GM21529 (cell line): Measurements from ENCODE around the gene CACNA1C.

Experiments
- ATAC-seq: cut with Tn5 transposase; IDR thresholded peaks from one replicate; pipeline ENCODE4 v1.9.1; 2021; ENCODE audit not compliant: unreplicated experiment

The CACNA1C gene

DNA sequence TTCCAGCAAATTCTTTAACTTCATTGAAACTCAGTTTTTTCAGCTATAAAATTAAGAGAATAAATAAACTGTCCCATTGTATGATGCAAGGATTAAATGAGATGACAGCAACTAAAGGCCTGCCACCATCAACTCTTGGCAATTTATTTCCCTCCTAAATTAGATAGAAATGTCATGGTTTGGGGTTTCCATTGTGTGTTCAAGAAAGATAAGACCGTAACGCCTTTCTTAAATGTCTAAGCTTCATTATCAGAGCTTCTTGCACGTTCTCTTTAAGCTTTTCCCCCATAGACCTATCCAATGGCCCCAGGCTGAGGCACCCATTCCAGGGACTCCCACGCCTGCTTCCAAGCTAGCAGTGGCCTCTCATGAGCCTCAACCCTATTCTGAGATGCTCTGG, 281.9 kb downstream of the CACNA1C start:
- no peak for ATAC-seq

GRCh38 chr12:2335109-2335508, 282.3 kb downstream of the CACNA1C start:
- ATAC-seq = no peak

DNA sequence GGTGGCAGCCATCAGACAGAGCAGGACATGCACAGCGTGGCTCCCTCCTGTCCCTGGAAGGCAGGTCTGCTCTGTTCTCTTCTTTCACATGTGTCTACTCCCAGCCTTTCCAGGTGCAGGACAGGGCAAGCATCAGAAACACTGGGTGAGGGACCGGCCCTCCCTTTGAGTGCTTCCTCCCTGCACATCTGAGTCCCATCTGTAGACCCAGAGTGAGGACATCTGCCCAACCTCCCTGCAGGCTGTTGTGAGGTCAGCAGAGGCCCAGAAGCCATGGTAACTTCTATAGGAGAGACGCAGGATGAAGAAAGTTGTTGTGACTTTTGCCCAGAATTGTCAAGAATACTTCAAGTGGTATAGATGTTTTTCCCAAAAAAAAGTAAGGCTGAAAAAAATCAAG, 282.7 kb downstream of the CACNA1C start:
- ATAC-seq = no peak

- ATAC-seq = no peak
Observed at GRCh38 chr12:2335916-2336315, 283.1 kb downstream of the CACNA1C start.

DNA sequence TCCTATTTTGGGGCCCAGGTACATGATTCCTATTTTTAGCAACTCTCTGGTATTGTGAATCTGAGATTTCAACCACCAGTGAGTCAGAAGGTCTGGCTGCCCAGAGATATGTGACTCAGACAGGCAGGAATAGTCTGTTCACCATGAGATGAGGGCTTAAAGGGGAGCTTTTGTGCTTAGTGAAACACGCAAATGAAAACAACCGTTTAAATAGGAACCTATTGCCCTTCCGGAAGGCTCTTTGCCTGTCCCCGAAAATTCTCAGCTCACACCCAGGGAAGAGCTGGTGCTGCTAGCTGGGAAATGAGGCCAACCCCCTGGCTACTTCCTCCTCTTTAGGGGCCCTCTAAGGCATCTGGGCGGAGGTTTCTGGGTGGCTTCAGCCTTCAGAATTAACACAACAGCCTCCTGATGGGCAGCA, 283.6 kb downstream of the CACNA1C start:
- ATAC-seq = peak; percentile 96

- ATAC-seq = no peak
Observed at GRCh38 chr12:2337031-2338010, 284.5 kb downstream of the CACNA1C start.

GRCh38 chr12:2338381-2338780, 285.6 kb downstream of the CACNA1C start:
- ATAC-seq = no peak

DNA sequence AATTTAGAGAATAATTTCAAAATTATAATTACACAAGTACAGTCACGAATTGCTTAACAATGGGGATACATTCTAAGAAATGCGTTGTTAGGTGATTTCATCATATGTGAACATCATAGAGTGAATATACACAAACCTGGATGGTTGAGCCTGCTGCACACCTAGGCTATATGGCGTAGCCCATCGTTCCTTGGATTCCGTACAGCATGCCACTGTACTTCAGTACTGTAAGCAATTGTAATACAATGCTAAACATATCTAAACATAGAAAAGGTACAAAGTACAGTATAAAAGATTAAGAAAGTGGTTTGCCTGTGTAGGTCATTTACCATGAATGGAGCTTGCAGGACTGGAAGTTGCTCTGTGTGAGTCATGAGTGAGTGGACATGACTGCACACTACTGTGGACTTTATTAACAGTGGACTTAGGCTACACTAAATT, 286.2 kb downstream of the CACNA1C start:
- ATAC-seq = no peak

DNA sequence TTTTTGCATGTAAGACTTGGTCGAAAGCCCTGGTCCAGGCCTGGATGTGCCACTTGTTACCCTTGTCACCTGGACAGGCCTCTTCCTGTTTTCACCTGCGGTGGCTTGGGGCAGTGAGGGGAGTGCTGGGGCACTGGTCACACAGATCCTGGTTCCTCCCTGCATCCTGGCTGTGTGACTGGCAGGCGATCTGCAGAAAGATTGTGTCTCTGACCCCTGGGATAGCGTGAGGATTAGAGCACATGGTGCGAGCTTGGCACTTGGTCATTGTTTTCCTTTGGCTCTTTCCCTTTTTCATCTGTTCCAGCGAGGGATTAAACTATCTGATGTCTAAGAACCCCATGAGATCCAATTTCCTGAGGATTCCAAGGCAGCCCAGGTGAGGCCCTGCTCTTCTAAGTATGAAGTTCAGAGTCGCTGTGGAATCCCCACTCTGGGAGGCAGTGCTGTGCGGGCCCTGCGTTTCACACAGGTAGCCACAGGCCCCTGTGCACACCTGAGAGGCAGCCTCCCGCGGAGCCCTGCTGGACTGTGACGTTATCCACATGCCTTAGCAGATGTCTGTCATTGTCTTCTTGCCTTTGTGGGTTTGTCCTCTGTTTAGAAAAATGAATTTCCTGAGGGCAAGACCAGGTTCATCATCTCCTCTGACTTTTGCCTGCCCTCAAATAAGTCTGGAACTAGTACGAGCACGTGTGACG, 288.4 kb downstream of the CACNA1C start:
- no peak for ATAC-seq

GRCh38 chr12:2341871-2342270, 289.1 kb downstream of the CACNA1C start:
- ATAC-seq = no peak

DNA sequence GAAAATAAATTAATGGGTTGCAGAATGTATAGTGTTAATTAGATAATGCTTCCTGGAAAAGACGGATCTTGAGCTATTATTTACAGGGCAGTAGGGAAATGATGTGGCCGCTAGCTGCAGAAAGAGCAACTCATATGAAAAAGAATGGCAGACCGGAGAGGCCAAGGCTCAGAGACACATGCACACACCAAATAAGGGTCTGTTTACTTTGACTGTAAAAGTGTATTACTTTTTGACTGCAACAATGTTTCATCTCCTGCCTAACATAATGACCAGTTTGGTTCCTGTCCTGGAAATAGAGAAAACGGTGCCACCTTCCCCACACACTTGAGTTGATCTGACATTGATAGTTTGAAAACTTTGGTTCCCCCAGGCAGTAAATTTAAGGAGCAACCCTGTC, 290.9 kb downstream of the CACNA1C start:
- no peak for ATAC-seq

- no peak for ATAC-seq
Observed at GRCh38 chr12:2344476-2344875, 291.7 kb downstream of the CACNA1C start.

- ATAC-seq = no peak
Observed at GRCh38 chr12:2344885-2345284, 292.1 kb downstream of the CACNA1C start.

GRCh38 chr12:2345902-2346301, 293.1 kb downstream of the CACNA1C start:
- no peak for ATAC-seq

- no peak for ATAC-seq
Observed at GRCh38 chr12:2346416-2346815, 293.6 kb downstream of the CACNA1C start.

DNA sequence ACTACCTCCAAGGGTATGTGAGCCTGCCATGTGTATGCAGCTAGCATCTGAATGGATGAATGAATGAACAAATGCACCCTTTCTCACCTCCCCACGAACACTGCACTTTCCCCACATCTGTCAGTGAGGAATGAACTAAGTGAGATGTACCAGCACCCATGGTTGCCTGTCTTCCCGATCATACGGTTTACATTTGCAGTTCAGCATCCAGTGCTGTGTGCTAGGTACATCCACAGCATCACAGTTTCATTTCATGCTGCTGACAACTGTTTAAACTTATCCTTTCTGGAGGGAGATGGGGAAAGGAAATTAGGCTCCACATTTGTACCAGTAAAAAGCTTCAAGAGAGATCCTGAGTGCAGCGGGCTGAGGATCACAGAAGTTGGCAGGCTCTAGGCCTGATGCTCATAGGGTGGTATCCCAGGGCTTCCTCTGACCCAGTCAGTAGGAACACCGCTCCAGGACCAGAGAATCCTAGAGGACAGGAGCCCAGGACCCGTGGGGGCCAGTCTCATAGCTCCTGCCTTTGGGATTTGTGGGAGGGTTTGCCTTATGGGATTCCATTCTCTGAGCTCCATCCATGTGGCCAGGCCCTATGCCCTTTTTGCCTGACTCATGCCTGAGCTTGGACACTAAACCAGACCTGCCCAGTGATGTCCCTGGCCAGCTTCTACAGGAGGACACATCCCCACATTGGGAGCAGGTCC, 294.5 kb downstream of the CACNA1C start:
- no peak for ATAC-seq

DNA sequence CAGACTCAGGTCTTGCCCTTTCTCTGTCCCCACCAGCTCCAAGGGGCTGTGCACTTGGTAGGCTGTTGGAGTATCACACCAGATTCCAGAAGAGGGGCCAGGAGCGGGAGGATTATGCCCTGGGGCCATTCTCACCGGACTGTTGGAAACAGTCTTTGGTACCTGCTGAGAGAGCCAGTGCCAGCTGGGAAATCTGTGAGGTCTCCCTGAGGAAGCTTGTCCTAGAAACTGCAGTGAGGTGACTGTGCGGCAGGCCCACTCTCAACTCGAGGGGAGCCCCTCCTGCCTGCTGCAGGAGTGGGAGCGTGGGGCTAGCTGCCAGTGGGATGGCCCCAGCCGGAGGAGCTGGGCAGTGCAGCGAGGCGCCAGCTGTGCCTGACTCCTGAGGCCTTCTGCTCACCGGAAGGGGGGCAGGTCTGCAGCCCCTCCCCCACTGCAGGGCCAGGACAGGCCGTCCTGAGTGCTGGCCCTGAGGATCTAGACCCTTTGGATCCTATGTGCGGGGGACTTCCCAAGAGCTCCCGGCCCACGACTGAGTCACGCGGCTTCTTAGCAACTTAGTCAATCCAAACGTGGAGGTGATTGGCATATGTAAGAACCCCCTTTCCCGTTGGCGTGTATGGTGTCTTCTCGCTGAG, 295.2 kb downstream of the CACNA1C start:
- ATAC-seq = no peak

DNA sequence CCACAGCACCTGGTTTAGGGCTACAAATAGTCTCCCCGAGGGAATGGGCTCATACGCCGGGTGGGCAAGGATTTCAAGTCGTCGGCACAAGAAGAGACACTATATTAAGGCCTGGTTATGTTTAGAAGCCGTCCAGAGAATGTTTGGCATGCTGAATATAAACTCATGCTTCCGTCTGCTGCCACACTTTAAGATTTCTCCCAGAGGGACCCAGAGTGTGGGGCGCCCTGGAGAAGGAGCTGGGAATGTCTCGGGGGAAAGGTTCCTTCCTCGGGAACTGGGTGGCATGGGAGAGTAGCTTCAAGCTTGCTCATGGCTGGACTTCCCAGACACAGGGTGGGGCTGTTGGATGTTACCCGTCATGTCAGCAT, 295.7 kb downstream of the CACNA1C start:
- ATAC-seq = no peak

DNA sequence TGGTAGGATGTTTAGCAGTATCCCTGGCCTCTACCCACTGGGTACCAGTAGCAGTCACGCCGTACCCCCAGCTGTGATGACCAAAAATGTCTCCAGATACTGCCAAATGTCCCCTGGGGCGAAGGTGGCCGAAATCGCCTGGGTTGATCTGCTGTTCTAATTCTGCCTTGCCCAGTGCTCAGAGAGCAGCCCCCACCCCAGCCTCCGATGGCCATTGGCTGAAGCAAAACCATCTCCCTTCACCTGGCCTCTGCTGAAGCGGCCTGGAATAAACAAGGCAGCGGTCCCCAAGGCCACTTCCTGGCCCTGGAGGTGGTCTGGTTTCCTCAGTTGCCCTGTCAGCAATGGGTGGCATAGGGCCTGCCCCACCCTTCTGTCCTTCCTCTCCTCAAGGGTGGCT, 298.4 kb downstream of the CACNA1C start:
- no peak for ATAC-seq

DNA sequence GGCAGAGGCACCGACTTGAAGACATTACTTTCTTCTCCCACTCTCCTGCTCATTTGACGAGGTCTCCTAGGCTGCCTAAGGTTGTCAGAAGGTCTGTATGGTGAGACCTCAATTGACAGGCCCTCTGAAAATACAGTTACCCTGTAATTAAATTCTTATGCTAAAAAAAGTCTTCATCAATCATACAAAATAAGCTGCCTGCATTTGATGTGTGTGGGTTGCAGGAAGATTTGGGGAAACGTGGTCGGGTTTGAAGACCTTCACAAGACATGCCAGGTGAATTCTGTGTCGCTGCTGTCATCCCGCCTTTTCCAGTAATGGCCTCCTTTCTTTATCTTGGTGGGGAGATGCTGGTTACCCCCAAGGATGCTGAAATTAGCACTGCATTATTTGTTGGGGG, 299.4 kb downstream of the CACNA1C start:
- ATAC-seq = no peak

GRCh38 chr12:2353281-2353680, 300.5 kb downstream of the CACNA1C start:
- no peak for ATAC-seq
